Esophagus muscularis mucosa (tissue), 4 donors: Measurements from ENCODE around the gene RTBDN. TPM values are rescaled to one million over a fixed set of nuclear protein-coding genes. Genes with fewer than 3 reads are reported as not detected.

ENCODE experiments used
- DNase-seq: peaks from one replicate; pipeline ENCODE4 v3.0.0-alpha.2; 2017; ENCODE audit errors: extremely low spot score
- H3K27ac ChIP-seq, 4 donors: fragments of 200-600 bp; sonication (generic); replicated peaks in 1 of 4; 1 replicate in 3 of 4; 2 replicates in 1 of 4; pipeline ENCODE4 v1.5.1; 2016 to 2019; ENCODE audit warnings: mild to moderate bottlenecking in 1 of 4
- H3K27me3 ChIP-seq, 4 donors: fragments of 200-600 bp; sonication (generic); one replicate each; pipeline versions ENCODE4 v1.5.1 to v1.6.0; 2016 to 2019
- H3K36me3 ChIP-seq, 4 donors: fragments of 200-600 bp; sonication (generic); one replicate each; pipeline ENCODE4 v1.5.1; 2016 to 2019
- H3K4me1 ChIP-seq, 4 donors: fragments of 200-600 bp; sonication (generic); one replicate each; pipeline ENCODE4 v1.5.1; 2016 to 2019
- H3K4me3 ChIP-seq, 4 donors: fragments of 200-600 bp; sonication (generic); 1 replicate in 2 of 4; 2 replicates in 2 of 4; pipeline ENCODE4 v1.5.1; 2016 to 2019; ENCODE audit warnings: mild to moderate bottlenecking in 4 of 4, moderate library complexity in 1 of 4
- H3K9me3 ChIP-seq, 4 donors: fragments of 200-600 bp; sonication (generic); 1 replicate in 3 of 4; 2 replicates in 1 of 4; pipeline ENCODE4 v1.5.1; 2016 to 2019
- EP300 ChIP-seq: sonication (generic); formaldehyde crosslinking; IDR thresholded peaks from one replicate; pipeline ENCODE4 v1.6.1; 2017; ENCODE audit warnings: antibody characterized with exemption
- POLR2A ChIP-seq: fragments of 450-650 bp; IDR thresholded peaks from one replicate; pipeline ENCODE4 v1.6.1; 2017; ENCODE audit warnings: antibody characterized with exemption, moderate library complexity, mild to moderate bottlenecking, low read depth
- POLR2AphosphoS5 ChIP-seq, 2 donors: sonication (generic); formaldehyde crosslinking; IDR thresholded peaks; one replicate each; pipeline ENCODE4 v1.6.1; 2017; ENCODE audit warnings: antibody characterized with exemption in 2 of 2
- WGBS: methylation state at CpG from one replicate; pipeline ENCODE4 v1.1.5; 2018; 5-methylcytosine and 5-hydroxymethylcytosine counted together
- intact Hi-C: fragments of 100-400 bp; cut with DNase I; formaldehyde crosslinking; loops from one replicate; pipeline ENCODE4 v1.15.1; 2023
- total RNA-seq, 4 donors: library from RNA; depleted of rRNA; stranded (reverse); fragments of >200 nt; gene quantifications; one replicate each; pipeline versions ENCODE4 v1.1.0 to v1.2.1, GENCODE V29; 2016
- TF ChIP-seq, protein P1 (sequence below), 3 experiments: fragments of 200-600 bp in 2 of 3; fragments of 450-650 bp in 1 of 3; sonication (generic) in 2 of 3; IDR thresholded peaks; one replicate each; pipeline ENCODE4 v1.5.1; 2017 to 2019; ENCODE audit warnings: antibody characterized with exemption in 3 of 3, mild to moderate bottlenecking in 2 of 3, moderate library complexity in 1 of 3

The RTBDN gene
- total RNA-seq, 4 donors from 2014 or later, result 0.52 to 0.83 TPM; not detected in 2

DNA sequence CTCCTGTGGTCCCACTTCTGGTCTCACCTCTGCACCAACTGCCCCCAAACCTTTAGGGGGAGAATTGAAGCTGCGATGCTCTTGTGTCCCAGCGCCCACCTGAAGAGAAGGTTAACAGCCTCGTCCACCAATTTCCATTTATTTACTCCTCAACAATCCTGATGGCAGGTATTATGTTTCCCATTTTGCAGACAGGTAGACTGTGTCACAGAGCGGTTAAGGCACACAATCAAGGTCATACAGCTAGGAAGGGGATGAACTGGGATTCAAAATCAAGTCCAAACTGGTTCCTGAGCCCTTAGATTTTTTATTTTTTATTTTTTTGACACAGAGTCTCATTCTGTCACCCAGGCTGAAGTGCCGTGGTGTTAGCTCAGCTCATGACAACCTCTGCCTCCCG is 40.7 kb upstream of the RTBDN start:
- H3K36me3 ChIP-seq, result peaks cover 25 to 59% (median 39%) of the 10 kb centered on the region in 4 donors

DNA sequence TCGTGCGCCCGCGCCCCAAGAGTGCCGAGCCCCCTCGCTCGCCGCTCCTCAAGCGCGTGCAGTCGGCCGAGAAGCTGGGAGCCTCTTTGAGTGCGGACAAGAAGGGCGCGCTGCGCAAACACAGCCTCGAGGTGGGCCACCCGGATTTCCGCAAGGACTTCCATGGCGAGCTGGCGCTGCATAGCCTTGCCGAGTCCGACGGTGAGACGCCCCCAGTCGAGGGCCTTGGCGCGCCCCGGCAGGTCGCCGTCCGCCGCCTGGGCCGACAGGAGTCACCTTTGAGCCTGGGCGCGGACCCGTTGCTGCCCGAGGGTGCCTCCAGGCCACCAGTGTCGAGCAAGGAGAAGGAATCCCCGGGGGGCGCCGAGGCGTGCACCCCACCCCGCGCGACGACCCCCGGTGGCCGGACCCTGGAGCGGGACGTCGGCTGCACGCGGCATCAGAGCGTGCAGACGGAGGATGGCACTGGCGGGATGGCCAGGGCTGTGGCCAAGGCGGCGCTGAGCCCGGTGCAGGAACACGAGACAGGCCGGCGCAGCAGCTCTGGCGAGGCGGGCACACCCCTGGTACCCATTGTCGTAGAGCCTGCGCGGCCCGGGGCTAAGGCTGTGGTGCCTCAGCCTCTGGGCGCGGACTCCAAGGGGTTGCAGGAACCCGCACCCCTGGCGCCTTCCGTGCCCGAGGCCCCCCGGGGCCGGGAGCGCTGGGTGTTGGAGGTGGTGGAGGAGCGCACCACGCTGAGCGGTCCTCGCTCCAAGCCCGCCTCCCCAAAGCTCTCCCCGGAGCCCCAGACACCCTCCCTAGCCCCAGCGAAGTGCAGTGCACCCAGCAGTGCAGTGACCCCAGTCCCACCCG is 39.7 kb upstream of the RTBDN start:
- intact Hi-C loops, result no loop called here
- no peak overlapping the region for H3K27ac ChIP-seq
- no peaks in the 10 kb centered on the region for H3K9me3 ChIP-seq
- no peak for DNase-seq
- H3K36me3 ChIP-seq, result peaks cover 25 to 58% (median 39%) of the 10 kb centered on the region in 4 donors
- no peak for TF ChIP-seq POLR2A
- TF ChIP-seq, protein P1, sequence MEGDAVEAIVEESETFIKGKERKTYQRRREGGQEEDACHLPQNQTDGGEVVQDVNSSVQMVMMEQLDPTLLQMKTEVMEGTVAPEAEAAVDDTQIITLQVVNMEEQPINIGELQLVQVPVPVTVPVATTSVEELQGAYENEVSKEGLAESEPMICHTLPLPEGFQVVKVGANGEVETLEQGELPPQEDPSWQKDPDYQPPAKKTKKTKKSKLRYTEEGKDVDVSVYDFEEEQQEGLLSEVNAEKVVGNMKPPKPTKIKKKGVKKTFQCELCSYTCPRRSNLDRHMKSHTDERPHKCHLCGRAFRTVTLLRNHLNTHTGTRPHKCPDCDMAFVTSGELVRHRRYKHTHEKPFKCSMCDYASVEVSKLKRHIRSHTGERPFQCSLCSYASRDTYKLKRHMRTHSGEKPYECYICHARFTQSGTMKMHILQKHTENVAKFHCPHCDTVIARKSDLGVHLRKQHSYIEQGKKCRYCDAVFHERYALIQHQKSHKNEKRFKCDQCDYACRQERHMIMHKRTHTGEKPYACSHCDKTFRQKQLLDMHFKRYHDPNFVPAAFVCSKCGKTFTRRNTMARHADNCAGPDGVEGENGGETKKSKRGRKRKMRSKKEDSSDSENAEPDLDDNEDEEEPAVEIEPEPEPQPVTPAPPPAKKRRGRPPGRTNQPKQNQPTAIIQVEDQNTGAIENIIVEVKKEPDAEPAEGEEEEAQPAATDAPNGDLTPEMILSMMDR (IDR thresholded peaks at IDR 0.05), result no peak
- no peak for TF ChIP-seq POLR2AphosphoS5 (IDR thresholded peaks at IDR 0.05)
- TF ChIP-seq EP300, result no peak
- H3K4me1 ChIP-seq, result peaks cover 0 to 14% (median 4%) of the 10 kb centered on the region in 4 donors
- peak overlapping the region in 1 of 4 donors; percentile 36 for H3K4me3 ChIP-seq
- WGBS, result 81% methylated on average over 52 of the region's 86 CpGs
- peaks cover 0 to 5% (median 0%) of the 10 kb centered on the region in 4 donors for H3K27me3 ChIP-seq

More for the DNA sequence above, 40.7 kb upstream of the RTBDN start:
- TF ChIP-seq POLR2A (no peak), POLR2AphosphoS5 (IDR thresholded peaks at IDR 0.05) (no peak), EP300 (no peak)
- TF ChIP-seq, protein P1 (IDR thresholded peaks at IDR 0.05), result no peak
- peaks cover 0 to 16% (median 5%) of the 10 kb centered on the region in 4 donors for H3K4me1 ChIP-seq
- intact Hi-C loops, result no loop called here
- no peak overlapping the region for H3K27ac ChIP-seq
- no peaks in the 10 kb centered on the region for H3K27me3 ChIP-seq
- H3K9me3 ChIP-seq, result no peaks in the 10 kb centered on the region
- H3K4me3 ChIP-seq, result no peak overlapping the region
- no peak for DNase-seq
- 94% methylated on average over 6 of the region's 6 CpGs for WGBS

- 37% methylated on average over 66 of the region's 70 CpGs for WGBS
- Histone ChIP-seq H3K4me3 (peak overlapping the region in 2 of 4 donors; percentile 24 to 36), H3K4me1 (peaks cover 0 to 14% (median 4%) of the 10 kb centered on the region in 4 donors), H3K27ac (no peak overlapping the region), H3K36me3 (peaks cover 18 to 49% (median 33%) of the 10 kb centered on the region in 4 donors), H3K27me3 (peaks cover 0 to 14% (median 0%) of the 10 kb centered on the region in 4 donors), H3K9me3 (no peaks in the 10 kb centered on the region)
- intact Hi-C loops, result no loop called here
- no peak for DNase-seq
- TF ChIP-seq POLR2AphosphoS5 (IDR thresholded peaks at IDR 0.05) (no peak), POLR2A (no peak), EP300 (no peak)
- TF ChIP-seq, protein P1 (IDR thresholded peaks at IDR 0.05), result no peak
These were observed 38.8 kb upstream of the RTBDN start for GRCh38 chr19:12872941-12873890.

- H3K27ac ChIP-seq, result no peak overlapping the region
- peaks cover 9 to 39% (median 24%) of the 10 kb centered on the region in 4 donors for H3K36me3 ChIP-seq
- TF ChIP-seq POLR2A, result no peak
- TF ChIP-seq, protein P1 (IDR thresholded peaks at IDR 0.05), result no peak
- no peak for TF ChIP-seq POLR2AphosphoS5 (IDR thresholded peaks at IDR 0.05)
- no peak for TF ChIP-seq EP300
- DNase-seq, result no peak
- H3K4me3 ChIP-seq, result no peak overlapping the region
- peaks cover 6 to 20% (median 11%) of the 10 kb centered on the region in 4 donors for H3K4me1 ChIP-seq
- H3K9me3 ChIP-seq, result no peaks in the 10 kb centered on the region
- 90% methylated on average over 5 of the region's 5 CpGs for WGBS
- intact Hi-C loops, result no loop called here
- peaks cover 0 to 22% (median 0%) of the 10 kb centered on the region in 4 donors for H3K27me3 ChIP-seq
These were observed 37.9 kb upstream of the RTBDN start for GRCh38 chr19:12872255-12872654.
